ENCODE results near the gene COX7B2.

GRCh38 chr4:46819095-46819494 is 90.0 kb downstream of the COX7B2 start:
- no peak for TF ChIP-seq CTCF (conservative IDR thresholded peaks at IDR 0.05; ENCODE audit: low read length)
- no peak for TF ChIP-seq EZH2phosphoT487 (IDR thresholded peaks at IDR 0.05; ENCODE audit: borderline replicate concordance)
